WTC11 (cell line): Measurements from ENCODE around the gene ADGRF1.

Source experiments
- ATF1 ChIP-seq: sonication (generic); formaldehyde crosslinking; IDR thresholded peaks from 2 replicates; pipeline ENCODE4 v1.8.1; 2023; ENCODE audit warnings: mild to moderate bottlenecking, moderate library complexity, missing genetic modification reagents
- CREB1 ChIP-seq: sonication (generic); formaldehyde crosslinking; IDR thresholded peaks from 2 replicates; pipeline ENCODE4 v1.8.0; 2023; ENCODE audit warnings: mild to moderate bottlenecking, missing genetic modification reagents
- NR2C2 ChIP-seq: sonication (generic); formaldehyde crosslinking; IDR thresholded peaks from 2 replicates; pipeline ENCODE4 v1.8.0; 2022; ENCODE audit warnings: mild to moderate bottlenecking, missing genetic modification reagents
- SMAD4 ChIP-seq: sonication (generic); formaldehyde crosslinking; IDR thresholded peaks from 2 replicates; pipeline ENCODE4 v1.8.0; 2022; ENCODE audit warnings: mild to moderate bottlenecking, missing genetic modification reagents
- SP1 ChIP-seq: sonication (generic); formaldehyde crosslinking; conservative IDR thresholded peaks from 2 replicates; pipeline ENCODE4 v1.8.1; 2022; ENCODE audit warnings: missing genetic modification reagents
- ZNF317 ChIP-seq: sonication (generic); formaldehyde crosslinking; IDR thresholded peaks from 2 replicates; pipeline ENCODE4 v1.8.1; 2023; ENCODE audit warnings: low read depth, mild to moderate bottlenecking, moderate library complexity, missing genetic modification reagents, borderline replicate concordance
- TF ChIP-seq, protein P1 (sequence below): sonication (generic); formaldehyde crosslinking; IDR thresholded peaks from 2 replicates; pipeline ENCODE4 v1.8.1; 2023; ENCODE audit warnings: mild to moderate bottlenecking, missing genetic modification reagents, borderline replicate concordance
- TF ChIP-seq, protein P2 (sequence below): sonication (generic); formaldehyde crosslinking; conservative IDR thresholded peaks from 2 replicates; pipeline ENCODE4 v1.8.1; 2022; ENCODE audit warnings: mild to moderate bottlenecking, missing genetic modification reagents
- TF ChIP-seq, protein P3 (sequence below): sonication (generic); formaldehyde crosslinking; IDR thresholded peaks from 2 replicates; pipeline ENCODE4 v1.8.1; 2022; ENCODE audit warnings: missing genetic modification reagents, borderline replicate concordance
- TF ChIP-seq, protein P4 (sequence below): fragments of 200-600 bp; IDR thresholded peaks from 2 replicates; pipeline ENCODE4 v1.8.0; 2022; ENCODE audit warnings: antibody characterized with exemption
- TF ChIP-seq, protein P5 (sequence below): sonication (generic); formaldehyde crosslinking; IDR thresholded peaks from 2 replicates; pipeline ENCODE4 v1.8.1; 2023; ENCODE audit warnings: mild to moderate bottlenecking, missing genetic modification reagents, moderate library complexity
- TF ChIP-seq, protein P6 (sequence below): fragments of 250-450 bp; sonication (Bioruptor Pico); IDR thresholded peaks from 2 replicates; pipeline ENCODE4 v1.8.0; 2021; ENCODE audit warnings: mild to moderate bottlenecking
- TF ChIP-seq, protein P7 (sequence below): sonication (generic); formaldehyde crosslinking; IDR thresholded peaks from 2 replicates; pipeline ENCODE4 v1.8.1; 2023; ENCODE audit warnings: mild to moderate bottlenecking, missing genetic modification reagents

DNA sequence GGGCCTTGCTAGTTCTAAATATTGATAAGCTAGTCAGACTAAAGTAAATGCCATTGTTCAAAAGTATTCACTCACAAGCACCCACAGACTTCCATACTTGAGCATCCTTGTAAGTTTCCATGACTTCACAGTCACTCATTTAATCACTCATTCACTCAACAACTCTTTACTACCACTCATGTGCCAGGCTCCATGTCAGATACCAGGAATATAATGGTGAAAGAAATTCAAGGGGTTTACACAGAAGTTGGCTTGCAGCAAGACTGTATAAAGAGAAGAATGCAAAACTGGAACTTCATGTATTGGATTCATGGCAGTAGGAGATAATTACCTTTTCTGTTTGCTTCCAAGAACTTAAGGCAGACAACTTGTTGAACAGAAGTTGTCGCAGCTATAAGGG lies 36.6 kb downstream of the ADGRF1 start:
- TF ChIP-seq, protein P1, sequence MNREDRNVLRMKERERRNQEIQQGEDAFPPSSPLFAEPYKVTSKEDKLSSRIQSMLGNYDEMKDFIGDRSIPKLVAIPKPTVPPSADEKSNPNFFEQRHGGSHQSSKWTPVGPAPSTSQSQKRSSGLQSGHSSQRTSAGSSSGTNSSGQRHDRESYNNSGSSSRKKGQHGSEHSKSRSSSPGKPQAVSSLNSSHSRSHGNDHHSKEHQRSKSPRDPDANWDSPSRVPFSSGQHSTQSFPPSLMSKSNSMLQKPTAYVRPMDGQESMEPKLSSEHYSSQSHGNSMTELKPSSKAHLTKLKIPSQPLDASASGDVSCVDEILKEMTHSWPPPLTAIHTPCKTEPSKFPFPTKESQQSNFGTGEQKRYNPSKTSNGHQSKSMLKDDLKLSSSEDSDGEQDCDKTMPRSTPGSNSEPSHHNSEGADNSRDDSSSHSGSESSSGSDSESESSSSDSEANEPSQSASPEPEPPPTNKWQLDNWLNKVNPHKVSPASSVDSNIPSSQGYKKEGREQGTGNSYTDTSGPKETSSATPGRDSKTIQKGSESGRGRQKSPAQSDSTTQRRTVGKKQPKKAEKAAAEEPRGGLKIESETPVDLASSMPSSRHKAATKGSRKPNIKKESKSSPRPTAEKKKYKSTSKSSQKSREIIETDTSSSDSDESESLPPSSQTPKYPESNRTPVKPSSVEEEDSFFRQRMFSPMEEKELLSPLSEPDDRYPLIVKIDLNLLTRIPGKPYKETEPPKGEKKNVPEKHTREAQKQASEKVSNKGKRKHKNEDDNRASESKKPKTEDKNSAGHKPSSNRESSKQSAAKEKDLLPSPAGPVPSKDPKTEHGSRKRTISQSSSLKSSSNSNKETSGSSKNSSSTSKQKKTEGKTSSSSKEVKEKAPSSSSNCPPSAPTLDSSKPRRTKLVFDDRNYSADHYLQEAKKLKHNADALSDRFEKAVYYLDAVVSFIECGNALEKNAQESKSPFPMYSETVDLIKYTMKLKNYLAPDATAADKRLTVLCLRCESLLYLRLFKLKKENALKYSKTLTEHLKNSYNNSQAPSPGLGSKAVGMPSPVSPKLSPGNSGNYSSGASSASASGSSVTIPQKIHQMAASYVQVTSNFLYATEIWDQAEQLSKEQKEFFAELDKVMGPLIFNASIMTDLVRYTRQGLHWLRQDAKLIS (CRISPR knock-in tag) = no peak
- TF ChIP-seq ZNF317 (CRISPR knock-in tag) (no peak), SMAD4 (no peak), ATF1 (CRISPR knock-in tag) (no peak), SP1 (CRISPR knock-in tag) (no peak), NR2C2 (no peak), CREB1 (no peak)
- TF ChIP-seq, protein P2, sequence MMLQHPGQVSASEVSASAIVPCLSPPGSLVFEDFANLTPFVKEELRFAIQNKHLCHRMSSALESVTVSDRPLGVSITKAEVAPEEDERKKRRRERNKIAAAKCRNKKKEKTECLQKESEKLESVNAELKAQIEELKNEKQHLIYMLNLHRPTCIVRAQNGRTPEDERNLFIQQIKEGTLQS (CRISPR knock-in tag) = no peak
- TF ChIP-seq, protein P3, sequence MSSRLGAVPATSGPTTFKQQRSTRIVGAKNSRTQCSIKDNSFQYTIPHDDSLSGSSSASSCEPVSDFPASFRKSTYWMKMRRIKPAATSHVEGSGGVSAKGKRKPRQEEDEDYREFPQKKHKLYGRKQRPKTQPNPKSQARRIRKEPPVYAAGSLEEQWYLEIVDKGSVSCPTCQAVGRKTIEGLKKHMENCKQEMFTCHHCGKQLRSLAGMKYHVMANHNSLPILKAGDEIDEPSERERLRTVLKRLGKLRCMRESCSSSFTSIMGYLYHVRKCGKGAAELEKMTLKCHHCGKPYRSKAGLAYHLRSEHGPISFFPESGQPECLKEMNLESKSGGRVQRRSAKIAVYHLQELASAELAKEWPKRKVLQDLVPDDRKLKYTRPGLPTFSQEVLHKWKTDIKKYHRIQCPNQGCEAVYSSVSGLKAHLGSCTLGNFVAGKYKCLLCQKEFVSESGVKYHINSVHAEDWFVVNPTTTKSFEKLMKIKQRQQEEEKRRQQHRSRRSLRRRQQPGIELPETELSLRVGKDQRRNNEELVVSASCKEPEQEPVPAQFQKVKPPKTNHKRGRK (CRISPR knock-in tag) = no peak
- TF ChIP-seq, protein P4, sequence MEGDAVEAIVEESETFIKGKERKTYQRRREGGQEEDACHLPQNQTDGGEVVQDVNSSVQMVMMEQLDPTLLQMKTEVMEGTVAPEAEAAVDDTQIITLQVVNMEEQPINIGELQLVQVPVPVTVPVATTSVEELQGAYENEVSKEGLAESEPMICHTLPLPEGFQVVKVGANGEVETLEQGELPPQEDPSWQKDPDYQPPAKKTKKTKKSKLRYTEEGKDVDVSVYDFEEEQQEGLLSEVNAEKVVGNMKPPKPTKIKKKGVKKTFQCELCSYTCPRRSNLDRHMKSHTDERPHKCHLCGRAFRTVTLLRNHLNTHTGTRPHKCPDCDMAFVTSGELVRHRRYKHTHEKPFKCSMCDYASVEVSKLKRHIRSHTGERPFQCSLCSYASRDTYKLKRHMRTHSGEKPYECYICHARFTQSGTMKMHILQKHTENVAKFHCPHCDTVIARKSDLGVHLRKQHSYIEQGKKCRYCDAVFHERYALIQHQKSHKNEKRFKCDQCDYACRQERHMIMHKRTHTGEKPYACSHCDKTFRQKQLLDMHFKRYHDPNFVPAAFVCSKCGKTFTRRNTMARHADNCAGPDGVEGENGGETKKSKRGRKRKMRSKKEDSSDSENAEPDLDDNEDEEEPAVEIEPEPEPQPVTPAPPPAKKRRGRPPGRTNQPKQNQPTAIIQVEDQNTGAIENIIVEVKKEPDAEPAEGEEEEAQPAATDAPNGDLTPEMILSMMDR = no peak
- TF ChIP-seq, protein P5, sequence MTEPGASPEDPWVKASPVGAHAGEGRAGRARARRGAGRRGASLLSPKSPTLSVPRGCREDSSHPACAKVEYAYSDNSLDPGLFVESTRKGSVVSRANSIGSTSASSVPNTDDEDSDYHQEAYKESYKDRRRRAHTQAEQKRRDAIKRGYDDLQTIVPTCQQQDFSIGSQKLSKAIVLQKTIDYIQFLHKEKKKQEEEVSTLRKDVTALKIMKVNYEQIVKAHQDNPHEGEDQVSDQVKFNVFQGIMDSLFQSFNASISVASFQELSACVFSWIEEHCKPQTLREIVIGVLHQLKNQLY (CRISPR knock-in tag) = no peak
- TF ChIP-seq, protein P6, sequence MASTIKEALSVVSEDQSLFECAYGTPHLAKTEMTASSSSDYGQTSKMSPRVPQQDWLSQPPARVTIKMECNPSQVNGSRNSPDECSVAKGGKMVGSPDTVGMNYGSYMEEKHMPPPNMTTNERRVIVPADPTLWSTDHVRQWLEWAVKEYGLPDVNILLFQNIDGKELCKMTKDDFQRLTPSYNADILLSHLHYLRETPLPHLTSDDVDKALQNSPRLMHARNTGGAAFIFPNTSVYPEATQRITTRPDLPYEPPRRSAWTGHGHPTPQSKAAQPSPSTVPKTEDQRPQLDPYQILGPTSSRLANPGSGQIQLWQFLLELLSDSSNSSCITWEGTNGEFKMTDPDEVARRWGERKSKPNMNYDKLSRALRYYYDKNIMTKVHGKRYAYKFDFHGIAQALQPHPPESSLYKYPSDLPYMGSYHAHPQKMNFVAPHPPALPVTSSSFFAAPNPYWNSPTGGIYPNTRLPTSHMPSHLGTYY (CRISPR knock-in tag) = no peak
- TF ChIP-seq, protein P7, sequence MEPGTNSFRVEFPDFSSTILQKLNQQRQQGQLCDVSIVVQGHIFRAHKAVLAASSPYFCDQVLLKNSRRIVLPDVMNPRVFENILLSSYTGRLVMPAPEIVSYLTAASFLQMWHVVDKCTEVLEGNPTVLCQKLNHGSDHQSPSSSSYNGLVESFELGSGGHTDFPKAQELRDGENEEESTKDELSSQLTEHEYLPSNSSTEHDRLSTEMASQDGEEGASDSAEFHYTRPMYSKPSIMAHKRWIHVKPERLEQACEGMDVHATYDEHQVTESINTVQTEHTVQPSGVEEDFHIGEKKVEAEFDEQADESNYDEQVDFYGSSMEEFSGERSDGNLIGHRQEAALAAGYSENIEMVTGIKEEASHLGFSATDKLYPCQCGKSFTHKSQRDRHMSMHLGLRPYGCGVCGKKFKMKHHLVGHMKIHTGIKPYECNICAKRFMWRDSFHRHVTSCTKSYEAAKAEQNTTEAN (CRISPR knock-in tag) = no peak
